Nephron (organoid): Measurements from ENCODE around the gene TRANK1.

Experiments used
- H3K27ac Mint-ChIP-seq, 3 experiments: 2 replicates each; pipeline ENCODE4 v1.8.0; 2020; ENCODE audit warnings: mixed read lengths in 3 of 3, mild to moderate bottlenecking in 2 of 3, moderate library complexity in 1 of 3
- H3K27me3 Mint-ChIP-seq: 2 replicates; pipeline ENCODE4 v1.8.0; 2021; ENCODE audit warnings: low read depth, mild to moderate bottlenecking, moderate library complexity, mixed read lengths
- H3K36me3 Mint-ChIP-seq: 2 replicates; pipeline ENCODE4 v1.8.0; 2020; ENCODE audit warnings: low read depth, mixed read lengths
- H3K4me1 Mint-ChIP-seq: 2 replicates; pipeline ENCODE4 v1.8.0; 2020; ENCODE audit warnings: mixed read lengths
- H3K4me3 Mint-ChIP-seq, 3 experiments: 2 replicates each; pipeline ENCODE4 v1.8.0; 2020; ENCODE audit warnings: mild to moderate bottlenecking in 3 of 3, mixed read lengths in 3 of 3, moderate library complexity in 2 of 3
- H3K9me3 Mint-ChIP-seq: 2 replicates; pipeline ENCODE4 v1.8.0; 2020; ENCODE audit warnings: mixed read lengths
- CTCF ChIP-seq, 3 experiments: fragments of 200-600 bp; sonication (generic); IDR thresholded peaks; one replicate each; pipeline ENCODE4 v1.5.0; 2021; ENCODE audit warnings: antibody characterized with exemption in 3 of 3; ENCODE audit not compliant: unreplicated experiment in 3 of 3

Gene TRANK1

DNA sequence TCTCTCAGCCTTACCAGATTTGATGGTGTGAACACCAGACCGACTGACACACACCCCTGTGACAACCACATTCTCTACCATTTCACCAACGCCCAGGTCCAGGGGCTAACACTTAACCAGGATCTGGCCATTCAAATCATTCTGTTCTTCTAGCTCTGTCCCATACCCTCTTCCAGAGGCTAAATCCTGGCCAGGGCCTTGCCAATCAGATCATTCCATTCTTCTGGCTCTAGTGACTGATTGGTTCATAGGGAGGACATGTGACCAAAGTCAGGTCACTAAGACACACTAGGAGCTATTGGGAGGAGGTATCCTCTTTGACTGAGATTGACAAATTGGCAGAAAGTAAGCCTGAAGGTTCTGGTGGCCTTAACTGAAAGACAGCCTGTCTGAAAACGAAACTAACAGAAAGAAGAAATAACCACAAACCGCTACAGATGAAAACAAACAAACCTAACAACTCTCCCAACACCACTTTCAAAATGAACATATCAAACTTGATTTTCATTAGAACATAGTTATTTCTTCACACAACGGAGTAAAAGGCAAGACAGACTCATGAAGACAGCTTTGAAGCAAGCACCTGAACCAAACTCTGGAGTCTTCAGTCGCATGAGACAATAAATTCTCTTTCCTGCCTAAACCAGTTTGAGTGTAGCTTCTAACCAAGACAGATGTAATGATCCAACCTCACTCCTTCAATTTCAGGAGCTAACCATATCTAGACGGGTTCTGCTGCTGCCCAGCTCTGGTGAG, 68.5 kb downstream of the TRANK1 start:
- Mint-ChIP-seq H3K36me3 (no peaks in the 10 kb centered on the region), H3K27me3 (no peaks in the 10 kb centered on the region), H3K27ac (no peak overlapping the region), H3K9me3 (no peaks in the 10 kb centered on the region), H3K4me3 (no peak overlapping the region), H3K4me1 (no peaks in the 10 kb centered on the region)
- no peak for TF ChIP-seq CTCF (IDR thresholded peaks at IDR 0.05; ENCODE audit: unreplicated experiment in 3 of 3)

DNA sequence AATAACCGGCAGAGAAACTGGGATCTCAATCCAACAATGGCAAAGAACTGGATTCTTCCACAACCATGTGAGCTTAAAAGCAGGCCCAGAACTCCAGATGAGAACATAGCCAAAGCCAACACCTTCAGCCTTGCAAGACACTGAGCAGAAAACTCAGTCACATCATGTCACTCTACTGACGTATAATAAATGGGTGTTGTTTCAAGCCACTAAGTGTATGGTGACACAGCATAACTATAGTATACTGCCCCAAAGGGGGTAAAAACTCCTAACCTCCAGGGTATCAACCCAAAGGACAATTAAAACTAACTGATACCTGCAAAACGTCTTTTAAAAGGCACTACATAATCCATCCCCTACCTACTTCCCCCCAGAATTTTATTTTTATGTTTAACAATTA, 69.5 kb downstream of the TRANK1 start:
- Mint-ChIP-seq H3K9me3 (no peaks in the 10 kb centered on the region), H3K4me3 (no peak overlapping the region), H3K27me3 (no peaks in the 10 kb centered on the region), H3K36me3 (no peaks in the 10 kb centered on the region), H3K27ac (no peak overlapping the region), H3K4me1 (no peaks in the 10 kb centered on the region)
- no peak for TF ChIP-seq CTCF (IDR thresholded peaks at IDR 0.05; ENCODE audit: unreplicated experiment in 3 of 3)

- Mint-ChIP-seq H3K9me3 (no peaks in the 10 kb centered on the region), H3K27me3 (no peaks in the 10 kb centered on the region), H3K27ac (no peak overlapping the region), H3K36me3 (no peaks in the 10 kb centered on the region), H3K4me1 (no peaks in the 10 kb centered on the region), H3K4me3 (no peak overlapping the region)
- TF ChIP-seq CTCF (IDR thresholded peaks at IDR 0.05; ENCODE audit: unreplicated experiment in 3 of 3): no peak
Observed at GRCh38 chr3:36874424-36874823, 70.4 kb downstream of the TRANK1 start.

- Mint-ChIP-seq H3K27ac (no peak overlapping the region), H3K9me3 (no peaks in the 10 kb centered on the region), H3K4me3 (no peak overlapping the region), H3K4me1 (peaks cover 5% of the 10 kb centered on the region), H3K27me3 (no peaks in the 10 kb centered on the region), H3K36me3 (no peaks in the 10 kb centered on the region)
- no peak for TF ChIP-seq CTCF (IDR thresholded peaks at IDR 0.05; ENCODE audit: unreplicated experiment in 3 of 3)
Observed at GRCh38 chr3:36871379-36872126, 73.3 kb downstream of the TRANK1 start.

- H3K4me3 Mint-ChIP-seq: no peak overlapping the region
- peak; percentile 69 to 79 (median 78) for TF ChIP-seq CTCF (IDR thresholded peaks at IDR 0.05; ENCODE audit: unreplicated experiment in 3 of 3)
- H3K27me3 Mint-ChIP-seq: no peaks in the 10 kb centered on the region
- H3K9me3 Mint-ChIP-seq: no peaks in the 10 kb centered on the region
- H3K4me1 Mint-ChIP-seq: peaks cover 5% of the 10 kb centered on the region
- H3K36me3 Mint-ChIP-seq: no peaks in the 10 kb centered on the region
- H3K27ac Mint-ChIP-seq: no peak overlapping the region
Observed at GRCh38 chr3:36868614-36869436, 76.0 kb downstream of the TRANK1 start.
